NCI-H510A (cell line): Measurements from ENCODE around the gene IL6R.

Source experiments
- DNase-seq: peaks from one replicate; lab custom pipeline; 2025; lab: John Stamatoyannopoulos, UW

The IL6R gene

DNA sequence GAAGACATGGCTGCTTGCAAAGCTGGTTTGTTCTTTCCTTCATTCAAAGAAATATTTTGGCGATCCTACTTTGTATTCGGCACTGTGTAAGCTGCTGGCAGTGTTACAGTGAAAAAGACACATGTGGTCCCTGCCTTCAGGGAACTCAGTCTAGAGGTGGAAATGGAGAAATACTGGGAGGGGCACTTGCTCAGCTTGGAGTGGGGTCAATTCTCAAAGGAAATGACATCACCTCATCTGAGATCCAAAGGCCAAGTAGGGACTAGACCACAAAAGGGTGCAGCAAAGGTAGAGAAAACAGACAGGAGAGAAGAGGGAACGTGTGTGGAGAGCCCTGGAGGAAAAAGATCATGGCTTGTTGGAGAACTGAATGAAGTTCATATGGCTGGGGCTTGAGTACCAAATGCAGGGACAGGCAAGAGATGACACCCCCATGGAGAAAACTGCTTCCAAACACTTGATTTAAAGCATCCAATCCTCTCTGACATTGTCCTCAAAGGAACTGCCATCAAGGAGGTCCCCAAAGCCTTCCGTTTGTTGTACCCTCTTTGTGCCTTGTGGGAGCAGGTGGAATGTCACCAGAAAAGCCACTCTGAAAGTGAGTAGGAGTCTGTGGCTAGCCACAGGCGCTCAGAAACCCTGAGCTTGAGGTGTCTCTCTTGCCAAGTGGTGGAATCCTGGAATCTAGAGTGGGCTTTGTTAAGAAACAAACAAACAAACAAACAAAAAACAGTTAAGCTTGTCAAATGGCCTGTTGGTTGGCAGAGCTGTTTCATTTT lies 48.6 kb downstream of the IL6R start:
- DNase-seq: no peak

DNA sequence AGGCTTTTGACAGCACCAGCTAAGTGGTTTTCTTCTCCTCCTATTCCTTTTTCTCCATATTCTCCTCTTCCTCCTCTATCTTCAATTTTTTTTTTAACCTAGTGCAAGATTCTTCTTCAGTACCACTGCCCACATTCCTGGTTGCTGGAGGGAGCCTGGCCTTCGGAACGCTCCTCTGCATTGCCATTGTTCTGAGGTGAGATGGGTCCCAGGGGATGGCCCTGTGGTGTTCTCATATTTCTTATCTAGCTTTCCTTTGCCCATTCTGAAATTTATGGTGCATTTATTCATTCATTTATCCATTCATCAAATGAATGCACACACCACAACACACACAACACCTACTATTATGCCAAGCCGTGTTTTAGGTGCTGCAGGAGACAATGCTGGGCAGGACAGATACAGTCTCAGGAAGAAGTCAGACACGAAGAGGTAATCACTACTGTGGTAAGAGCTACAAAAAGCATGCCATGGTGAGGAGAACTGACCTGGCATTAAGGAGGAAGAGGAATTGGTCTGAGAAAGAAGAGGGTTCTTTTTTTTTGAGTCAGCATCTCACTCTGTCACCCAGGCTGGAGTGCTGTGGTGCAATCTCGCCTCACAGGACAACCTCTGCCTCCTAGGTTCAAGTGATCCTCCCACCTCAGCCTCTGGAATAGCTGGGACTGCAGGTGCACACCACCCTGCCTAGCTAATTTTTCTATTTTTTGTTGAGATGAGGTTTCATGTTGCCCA lies 49.4 kb downstream of the IL6R start:
- no peak for DNase-seq

DNA sequence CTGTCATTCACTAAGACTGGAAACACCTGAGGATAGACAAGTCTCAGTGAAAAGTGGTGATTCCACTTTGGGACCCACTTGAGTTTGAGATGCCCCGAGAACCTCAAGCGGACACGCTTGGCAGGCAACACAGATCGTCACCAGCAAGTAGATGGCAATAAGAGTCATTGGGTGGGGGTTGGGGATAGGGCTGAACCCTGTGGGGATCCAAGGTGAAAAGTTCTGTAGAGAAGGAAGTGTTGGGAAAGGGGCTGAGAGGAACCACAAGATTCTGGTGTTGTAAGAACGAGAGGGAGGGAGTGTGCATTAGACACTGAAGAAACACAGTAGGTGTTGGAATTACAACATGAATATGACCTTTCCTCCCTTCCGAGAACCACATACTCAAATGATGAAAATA lies 51.5 kb downstream of the IL6R start:
- no peak for DNase-seq

DNA sequence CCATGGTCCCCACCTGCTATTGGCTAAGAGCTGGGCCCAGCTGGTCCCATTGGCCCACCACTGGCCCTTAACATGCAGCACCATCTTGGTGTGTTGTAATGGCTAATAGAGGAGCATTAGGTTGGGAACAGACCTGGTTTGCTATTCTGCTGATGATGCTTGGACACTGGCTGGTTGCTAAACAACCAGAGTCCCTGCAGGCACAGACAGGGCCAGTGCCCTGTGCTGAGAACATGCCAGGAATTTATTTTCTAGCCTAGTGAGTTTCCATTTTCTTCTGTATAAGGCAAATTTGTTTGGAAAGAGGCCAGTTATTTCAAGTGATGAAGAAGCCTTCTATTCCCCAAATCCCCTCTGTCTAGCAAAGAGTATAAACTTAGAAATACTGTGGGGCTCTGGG lies 53.9 kb downstream of the IL6R start:
- no peak for DNase-seq

DNA sequence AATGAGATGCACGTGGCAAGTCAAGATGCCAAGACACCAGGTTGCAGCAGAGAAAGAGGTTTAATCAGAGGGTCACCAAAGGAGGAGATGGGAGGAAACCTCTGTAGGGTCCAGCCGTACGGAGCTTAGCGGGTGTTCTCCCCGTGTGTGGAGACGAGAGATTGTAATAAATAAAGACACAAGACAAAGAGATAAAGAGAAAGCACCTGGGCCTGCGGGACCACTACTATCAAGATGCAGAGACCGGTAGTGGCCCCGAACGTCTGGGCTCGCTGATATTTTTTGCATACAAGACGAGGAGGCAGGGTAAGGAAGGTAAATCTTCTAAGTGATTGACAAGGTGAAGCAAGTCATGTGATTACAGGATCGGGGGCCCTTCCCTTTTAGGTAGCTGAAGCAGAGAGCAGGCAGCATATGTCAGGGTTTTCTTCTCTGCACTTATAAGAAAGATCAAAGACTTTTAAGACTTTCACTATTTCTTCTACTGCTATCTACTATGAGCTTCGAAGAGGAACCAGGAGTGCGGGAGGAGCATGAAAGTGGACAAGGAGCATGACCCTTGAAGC lies 55.6 kb downstream of the IL6R start:
- DNase-seq: no peak

DNA sequence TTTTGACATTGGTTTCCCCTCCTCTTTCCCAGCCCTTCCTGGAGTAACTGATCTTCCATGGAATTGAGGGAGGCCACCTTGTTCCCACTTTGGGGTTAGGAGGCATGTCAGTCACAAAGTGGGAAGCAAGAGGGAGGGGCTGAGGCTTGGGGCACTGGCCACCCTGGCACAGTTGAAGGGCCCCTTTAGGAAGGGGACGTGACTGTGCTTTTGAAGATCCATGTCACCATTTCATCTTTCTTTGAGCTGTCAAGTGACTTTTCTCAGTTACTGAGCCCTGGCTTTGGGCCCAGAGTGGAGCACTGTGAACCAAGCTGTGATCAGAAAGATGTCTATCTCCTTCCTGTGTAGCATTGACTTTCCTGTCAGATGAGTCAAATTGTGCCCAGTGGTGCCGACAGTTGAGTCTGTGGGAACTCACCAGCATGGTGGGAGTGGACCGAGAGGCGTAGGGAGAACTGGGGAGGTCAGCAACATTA lies 58.4 kb downstream of the IL6R start:
- DNase-seq: no peak

DNA sequence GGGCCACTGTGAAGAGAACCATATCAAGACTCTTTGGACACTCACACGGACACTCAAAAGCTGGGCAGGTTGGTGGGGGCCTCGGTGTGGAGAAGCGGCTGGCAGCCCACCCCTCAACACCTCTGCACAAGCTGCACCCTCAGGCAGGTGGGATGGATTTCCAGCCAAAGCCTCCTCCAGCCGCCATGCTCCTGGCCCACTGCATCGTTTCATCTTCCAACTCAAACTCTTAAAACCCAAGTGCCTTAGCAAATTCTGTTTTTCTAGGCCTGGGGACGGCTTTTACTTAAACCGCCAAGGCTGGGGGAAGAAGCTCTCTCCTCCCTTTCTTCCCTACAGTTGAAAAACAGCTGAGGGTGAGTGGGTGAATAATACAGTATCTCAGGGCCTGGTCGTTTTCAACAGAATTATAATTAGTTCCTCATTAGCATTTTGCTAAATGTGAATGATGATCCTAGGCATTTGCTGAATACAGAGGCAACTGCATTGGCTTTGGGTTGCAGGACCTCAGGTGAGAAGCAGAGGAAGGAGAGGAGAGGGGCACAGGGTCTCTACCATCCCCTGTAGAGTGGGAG lies 60.6 kb downstream of the IL6R start:
- DNase-seq: no peak

DNA sequence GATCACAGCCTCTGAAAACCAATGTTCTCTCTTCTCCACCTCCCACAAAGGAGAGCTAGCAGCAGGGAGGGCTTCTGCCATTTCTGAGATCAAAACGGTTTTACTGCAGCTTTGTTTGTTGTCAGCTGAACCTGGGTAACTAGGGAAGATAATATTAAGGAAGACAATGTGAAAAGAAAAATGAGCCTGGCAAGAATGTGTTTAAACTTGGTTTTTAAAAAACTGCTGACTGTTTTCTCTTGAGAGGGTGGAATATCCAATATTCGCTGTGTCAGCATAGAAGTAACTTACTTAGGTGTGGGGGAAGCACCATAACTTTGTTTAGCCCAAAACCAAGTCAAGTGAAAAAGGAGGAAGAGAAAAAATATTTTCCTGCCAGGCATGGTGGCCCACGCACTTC lies 61.1 kb downstream of the IL6R start:
- no peak for DNase-seq

DNA sequence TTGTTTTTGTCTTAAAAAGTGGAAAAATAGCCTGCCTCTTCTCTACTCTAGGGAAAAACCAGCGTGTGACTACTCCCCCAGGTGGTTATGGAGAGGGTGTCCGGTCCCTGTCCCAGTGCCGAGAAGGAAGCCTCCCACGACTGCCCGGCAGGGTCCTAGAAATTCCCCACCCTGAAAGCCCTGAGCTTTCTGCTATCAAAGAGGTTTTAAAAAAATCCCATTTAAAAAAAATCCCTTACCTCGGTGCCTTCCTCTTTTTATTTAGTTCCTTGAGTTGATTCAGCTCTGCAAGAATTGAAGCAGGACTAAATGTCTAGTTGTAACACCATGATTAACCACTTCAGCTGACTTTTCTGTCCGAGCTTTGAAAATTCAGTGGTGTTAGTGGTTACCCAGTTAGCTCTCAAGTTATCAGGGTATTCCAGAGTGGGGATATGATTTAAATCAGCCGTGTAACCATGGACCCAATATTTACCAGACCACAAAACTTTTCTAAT lies 61.8 kb downstream of the IL6R start:
- no peak for DNase-seq

DNA sequence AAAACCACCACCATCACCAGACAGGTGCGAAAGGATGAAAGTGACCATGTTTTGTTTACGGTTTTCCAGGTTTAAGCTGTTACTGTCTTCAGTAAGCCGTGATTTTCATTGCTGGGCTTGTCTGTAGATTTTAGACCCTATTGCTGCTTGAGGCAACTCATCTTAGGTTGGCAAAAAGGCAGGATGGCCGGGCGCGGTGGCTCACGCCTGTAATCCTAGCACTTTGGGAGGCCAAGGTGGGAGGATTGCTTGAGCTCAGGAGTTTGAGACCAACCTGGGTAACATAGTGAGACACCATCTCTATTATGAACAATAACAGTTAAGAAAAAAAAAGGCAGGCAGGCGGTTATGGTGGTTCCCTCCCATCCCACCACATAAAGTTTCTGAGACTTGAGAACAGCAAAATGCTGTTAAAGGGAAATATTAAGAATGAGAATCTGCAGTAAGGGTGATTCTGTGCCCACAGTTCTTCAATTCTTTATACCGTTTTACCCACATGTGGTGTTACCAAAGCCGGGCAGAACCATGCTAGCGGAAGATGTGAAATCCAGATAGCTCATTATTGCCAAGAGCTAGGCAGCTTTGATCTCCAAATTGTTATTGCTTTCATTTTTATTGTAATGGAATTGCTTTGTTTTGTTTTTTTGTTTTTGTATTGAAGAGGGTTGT lies 62.4 kb downstream of the IL6R start:
- no peak for DNase-seq

DNA sequence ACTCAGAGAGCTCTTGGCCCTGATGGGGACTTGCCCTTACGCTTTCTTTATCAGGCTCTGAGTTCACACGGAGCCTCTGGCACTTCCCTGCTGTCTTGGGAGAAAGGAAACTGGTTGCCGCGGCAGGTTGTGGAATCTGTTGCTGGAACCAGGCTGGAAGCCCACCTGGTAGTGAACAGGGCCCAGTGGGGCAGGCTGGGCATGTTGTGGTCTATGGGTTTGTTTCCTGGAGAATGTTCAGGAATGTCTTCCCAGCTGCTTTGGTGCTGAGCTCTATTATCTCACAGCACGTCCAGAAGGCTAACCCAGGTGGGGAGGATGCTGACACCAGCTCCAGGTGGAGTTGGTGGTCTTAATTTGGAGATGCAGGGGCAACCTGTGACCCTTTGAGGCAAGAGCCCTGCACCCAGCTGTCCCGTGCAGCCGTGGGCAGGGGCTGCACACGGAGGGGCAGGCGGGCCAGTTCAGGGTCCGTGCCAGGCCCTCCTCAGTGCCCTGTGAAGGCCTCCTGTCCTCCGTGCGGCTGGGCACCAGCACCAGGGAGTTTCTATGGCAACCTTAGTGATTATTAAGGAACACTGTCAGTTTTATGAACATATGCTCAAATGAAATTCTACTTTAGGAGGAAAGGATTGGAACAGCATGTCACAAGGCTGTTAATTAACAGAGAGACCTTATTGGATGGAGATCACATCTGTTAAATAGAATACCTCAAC lies 63.5 kb downstream of the IL6R start:
- no peak for DNase-seq

DNA sequence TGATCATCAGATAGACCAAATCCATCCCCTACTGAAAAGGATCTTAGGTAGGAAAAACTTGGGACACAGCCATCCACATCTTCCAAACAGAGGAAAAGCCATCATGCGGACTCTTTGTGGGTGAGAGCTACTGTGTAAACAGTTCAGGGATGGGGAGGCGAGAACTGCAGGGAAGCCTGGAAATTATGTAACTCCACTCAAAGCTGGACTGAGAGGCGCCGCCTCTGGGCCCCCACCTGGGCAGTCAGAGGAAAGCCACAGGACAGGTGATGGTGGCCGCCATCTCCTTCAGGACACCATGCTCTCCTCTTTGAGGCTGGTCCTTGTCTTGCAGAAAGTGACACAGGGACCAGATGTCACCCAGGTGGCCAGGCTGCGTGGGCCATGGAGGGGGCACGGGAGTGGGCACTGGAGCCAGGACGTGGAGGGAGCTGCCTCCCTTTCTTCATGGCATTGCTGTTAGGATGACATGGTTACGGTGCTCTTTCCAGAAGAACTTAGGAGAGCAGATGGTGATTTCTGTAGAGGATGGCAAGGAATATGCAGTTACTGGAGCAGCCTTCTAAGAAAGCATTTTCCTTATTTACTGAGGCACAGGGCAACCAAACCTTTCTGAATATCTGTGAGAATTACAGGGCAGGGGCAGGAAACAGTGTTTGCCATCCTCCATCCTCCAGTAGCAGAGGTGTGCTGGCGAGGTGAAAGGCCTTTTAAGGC lies 64.9 kb downstream of the IL6R start:
- peak; percentile 17 for DNase-seq

DNA sequence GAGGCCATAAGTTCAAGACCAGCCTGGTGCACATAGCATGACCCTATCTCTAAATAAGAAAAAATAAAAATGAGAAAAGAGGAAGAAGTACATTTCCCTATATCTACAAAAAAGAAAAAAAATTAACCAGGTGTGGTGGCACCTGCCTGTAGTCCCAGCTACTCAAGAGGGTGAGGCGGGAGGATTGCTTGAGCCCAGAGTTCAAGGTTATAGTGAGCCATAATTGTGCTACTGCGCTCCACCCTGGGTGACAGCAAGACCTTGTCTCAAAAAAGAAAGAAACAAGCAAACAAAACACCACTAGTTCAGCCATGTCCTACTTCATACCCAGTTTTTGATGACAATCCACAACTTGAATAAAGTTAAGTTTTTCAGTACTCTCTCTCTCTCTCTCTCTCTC lies 66.2 kb downstream of the IL6R start:
- DNase-seq: no peak

DNA sequence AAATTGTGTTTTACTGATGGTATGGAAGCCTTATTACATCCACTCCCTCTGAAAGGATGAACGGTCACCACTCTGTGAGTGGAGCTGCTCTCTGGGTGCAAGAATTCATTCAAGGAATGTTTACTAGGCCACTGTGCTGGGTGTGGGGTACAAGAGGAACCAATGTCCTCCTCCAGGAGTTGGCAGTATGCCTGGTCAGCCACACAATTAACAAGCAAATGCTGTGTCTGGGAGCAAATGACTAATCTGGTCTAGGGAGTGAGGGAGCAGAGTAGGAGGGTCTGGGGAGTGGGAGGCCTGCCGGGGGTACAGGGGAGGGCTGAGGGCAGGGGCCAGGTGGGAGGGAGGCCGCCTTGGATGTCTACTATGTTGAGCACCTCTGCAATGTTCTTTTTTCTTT lies 69.7 kb downstream of the IL6R start:
- no peak for DNase-seq

DNA sequence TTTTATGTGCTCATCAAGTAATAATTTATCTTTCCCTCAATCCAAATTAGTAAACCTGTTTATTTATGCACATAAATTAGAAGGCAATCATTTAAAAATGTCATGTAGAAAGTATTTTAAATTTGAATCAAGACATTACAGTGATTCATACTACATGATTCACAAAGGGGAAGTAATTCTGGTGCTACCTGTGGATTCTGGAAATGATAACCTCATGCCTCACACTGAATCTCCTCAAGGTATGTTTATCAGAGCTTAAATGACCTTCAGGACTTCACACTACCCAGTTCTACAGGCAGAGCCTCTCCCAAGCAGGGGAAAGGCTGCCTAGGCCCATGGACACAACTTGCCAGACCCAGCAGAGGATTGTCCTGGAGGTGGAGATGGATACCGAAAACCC lies 71.6 kb downstream of the IL6R start:
- DNase-seq: no peak

DNA sequence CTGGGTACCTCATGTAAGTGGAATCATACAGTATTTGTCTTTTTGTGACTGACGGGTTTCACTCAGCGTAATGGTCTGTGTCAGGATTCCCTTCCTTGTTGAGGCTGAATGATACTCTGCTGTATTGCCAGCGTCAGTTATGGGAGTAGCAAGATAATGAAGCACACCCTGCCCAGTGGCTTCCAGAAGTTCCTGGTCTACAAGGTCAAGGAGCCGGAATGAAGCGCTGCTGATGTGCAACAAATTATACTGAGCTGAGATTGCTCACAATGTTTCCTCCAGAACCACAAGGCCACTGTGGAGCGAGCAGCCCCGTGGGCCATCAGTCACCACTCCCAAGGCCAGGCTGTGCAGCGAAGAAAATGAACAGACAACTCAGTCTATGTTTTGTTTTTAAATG lies 72.9 kb downstream of the IL6R start:
- DNase-seq: no peak

DNA sequence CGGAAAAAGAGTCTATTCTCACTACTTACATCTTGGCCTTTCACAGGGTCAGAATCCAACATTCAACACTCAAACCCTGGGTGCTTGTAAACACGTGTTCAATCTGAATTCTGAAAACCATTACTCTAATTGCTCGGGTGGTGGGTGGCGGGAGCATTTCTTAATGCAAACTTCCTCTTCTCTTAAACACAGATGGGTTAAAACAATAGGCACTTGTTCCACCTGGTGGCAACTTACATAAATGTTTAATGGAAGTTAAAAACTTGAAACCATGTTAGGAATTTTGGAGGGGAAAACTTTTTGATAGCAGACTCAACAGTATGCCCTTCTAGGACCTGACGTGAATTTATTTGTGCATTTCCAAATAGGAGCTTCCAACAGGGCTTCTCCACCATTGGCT lies 73.5 kb downstream of the IL6R start:
- no peak for DNase-seq

DNA sequence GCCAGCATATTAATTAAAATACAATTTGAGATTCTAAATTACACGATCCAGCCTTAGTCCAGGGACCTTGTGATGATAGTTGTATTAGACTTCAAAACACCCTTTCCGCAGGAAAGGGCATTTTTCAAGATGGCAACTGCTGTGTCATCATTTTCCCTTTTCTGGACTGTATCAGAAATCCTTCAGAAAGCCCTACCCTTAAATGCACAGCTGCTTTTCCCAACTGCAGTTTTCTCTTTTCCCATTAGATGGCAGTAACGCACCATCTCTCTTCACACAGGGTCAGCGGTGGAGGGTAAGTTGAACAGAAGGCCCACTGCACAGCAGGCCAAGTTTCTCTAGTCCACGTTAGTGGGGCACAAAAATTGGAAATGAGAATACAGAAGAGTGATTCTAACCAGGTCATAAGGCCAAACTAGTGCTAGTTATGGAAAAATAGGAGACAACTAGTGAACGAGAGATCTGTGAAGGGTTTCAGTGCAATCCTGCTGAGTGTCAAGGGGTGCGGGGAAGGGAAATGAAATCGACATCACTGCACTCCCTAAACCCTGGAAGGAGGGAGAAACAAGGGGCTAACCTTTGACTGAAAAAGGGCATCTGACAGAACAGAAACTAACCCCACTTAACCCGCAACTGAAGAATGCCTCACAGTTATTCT lies 74.8 kb downstream of the IL6R start:
- DNase-seq: no peak

DNA sequence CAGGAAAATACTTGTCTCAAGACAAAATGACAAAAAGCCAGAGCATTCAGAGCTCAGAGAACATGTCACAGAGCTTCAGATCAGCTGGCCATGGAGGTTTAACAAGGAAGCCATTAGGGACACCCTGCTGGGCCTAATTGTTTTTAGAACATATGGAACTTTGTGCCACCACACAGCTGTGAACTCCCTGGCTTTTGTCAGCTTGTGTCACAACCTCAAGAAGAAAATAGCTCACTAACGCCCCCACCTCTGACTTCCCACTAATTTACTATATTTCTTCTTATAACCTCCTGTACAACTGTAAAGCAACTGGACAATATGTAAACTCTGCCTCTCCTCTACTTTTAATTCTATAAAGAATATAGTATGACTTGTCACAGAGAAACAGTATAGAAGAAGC lies 75.9 kb downstream of the IL6R start:
- DNase-seq: no peak
